ENCODE measurements around the gene SCN2B.

SCN2B gene

GRCh38 chr11:118202599-118203422 is 26.4 kb upstream of the SCN2B start:
- Histone ChIP-seq H3K27ac (replicated peaks) (no peak overlapping the region), H3K27me3 (ENCODE audit: insufficient read depth, poor library complexity, severe bottlenecking) (no peaks in the 10 kb centered on the region), H3K4me3 (replicated peaks; ENCODE audit: insufficient read depth, low read length) (no peak overlapping the region)
- DNase-seq (ENCODE audit: low read depth in 1 of 2, low spot score in 1 of 2), result no peak
- TF ChIP-seq, protein P1, sequence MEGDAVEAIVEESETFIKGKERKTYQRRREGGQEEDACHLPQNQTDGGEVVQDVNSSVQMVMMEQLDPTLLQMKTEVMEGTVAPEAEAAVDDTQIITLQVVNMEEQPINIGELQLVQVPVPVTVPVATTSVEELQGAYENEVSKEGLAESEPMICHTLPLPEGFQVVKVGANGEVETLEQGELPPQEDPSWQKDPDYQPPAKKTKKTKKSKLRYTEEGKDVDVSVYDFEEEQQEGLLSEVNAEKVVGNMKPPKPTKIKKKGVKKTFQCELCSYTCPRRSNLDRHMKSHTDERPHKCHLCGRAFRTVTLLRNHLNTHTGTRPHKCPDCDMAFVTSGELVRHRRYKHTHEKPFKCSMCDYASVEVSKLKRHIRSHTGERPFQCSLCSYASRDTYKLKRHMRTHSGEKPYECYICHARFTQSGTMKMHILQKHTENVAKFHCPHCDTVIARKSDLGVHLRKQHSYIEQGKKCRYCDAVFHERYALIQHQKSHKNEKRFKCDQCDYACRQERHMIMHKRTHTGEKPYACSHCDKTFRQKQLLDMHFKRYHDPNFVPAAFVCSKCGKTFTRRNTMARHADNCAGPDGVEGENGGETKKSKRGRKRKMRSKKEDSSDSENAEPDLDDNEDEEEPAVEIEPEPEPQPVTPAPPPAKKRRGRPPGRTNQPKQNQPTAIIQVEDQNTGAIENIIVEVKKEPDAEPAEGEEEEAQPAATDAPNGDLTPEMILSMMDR (IDR thresholded peaks at IDR 0.05; ENCODE audit: insufficient read depth, low read length), result no peak
- TF ChIP-seq GABPA (IDR thresholded peaks at IDR 0.05; ENCODE audit: low read depth) (no peak), REST (IDR thresholded peaks at IDR 0.05; ENCODE audit: insufficient replicate concordance, low read depth) (no peak), POLR2AphosphoS5 (IDR thresholded peaks at IDR 0.05; ENCODE audit: low read depth) (no peak), SPI1 (IDR thresholded peaks at IDR 0.05; ENCODE audit: borderline replicate concordance, low read depth) (no peak)

DNA sequence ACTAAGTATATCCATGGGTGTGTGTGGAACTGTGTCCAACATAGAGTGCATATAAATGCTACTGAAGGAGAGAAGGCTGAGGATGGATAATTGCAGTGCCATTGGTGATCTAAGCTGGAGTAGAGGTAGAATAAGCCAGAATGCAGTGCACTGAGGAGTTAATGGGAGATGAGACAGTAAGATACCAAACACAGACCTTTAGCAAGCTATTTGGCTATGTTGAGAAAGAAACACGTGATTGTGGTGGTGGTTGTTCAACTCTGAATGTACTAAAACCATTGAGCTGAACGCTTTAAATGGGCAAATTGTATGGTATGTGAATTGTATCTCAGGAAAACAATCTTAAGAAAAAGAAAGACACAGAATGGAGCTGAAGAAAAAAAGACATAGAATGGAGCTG is 25.5 kb upstream of the SCN2B start:
- TF ChIP-seq POLR2AphosphoS5 (IDR thresholded peaks at IDR 0.05; ENCODE audit: low read depth), result no peak
- no peak for TF ChIP-seq GABPA (IDR thresholded peaks at IDR 0.05; ENCODE audit: low read depth)
- TF ChIP-seq, protein P1 (IDR thresholded peaks at IDR 0.05; ENCODE audit: insufficient read depth, low read length), result no peak
- no peak for TF ChIP-seq SPI1 (IDR thresholded peaks at IDR 0.05; ENCODE audit: borderline replicate concordance, low read depth)
- no peak for TF ChIP-seq REST (IDR thresholded peaks at IDR 0.05; ENCODE audit: insufficient replicate concordance, low read depth)
- DNase-seq (ENCODE audit: low read depth in 1 of 2, low spot score in 1 of 2), result no peak
- no peak overlapping the region for H3K4me3 ChIP-seq (replicated peaks; ENCODE audit: insufficient read depth, low read length)
- H3K27ac ChIP-seq (replicated peaks), result no peak overlapping the region
- no peaks in the 10 kb centered on the region for H3K27me3 ChIP-seq (ENCODE audit: insufficient read depth, poor library complexity, severe bottlenecking)

DNA sequence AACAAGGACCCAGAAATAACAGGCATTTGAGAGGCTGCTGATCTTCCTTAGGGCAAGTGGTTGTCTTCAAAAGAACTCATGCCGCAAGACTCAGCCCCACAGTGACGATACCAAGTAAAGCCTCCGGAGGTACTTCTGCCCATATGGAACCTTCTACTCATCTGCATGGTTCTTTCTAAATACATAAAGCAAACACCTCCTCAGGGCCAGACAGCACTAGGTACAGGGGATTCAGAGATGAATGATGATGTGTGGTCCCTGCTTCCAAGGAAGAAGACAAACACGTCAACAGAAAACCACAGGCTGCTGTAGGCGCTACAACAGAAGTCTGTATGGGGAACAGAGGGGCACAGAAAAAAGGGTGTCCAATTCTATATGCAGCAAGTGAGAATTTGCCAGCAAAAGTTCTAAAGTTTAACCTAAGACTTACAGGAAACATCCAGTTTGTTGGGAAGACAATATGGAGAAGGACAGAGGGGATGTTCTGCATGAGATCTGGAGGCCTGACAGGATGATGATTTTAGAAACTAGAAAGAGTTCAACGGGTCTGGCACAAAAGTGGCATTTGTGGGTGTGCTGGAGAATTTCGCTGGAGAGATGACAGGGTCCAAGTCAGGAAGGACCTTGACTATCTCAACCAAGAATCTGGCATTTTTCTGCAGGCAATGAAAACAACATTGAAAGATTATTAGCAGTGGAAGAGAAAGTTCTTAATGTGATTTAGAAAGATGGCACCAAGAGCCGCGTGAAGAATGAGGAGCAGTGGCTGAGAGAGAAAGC is 24.7 kb upstream of the SCN2B start:
- no peak overlapping the region for H3K27ac ChIP-seq (replicated peaks)
- H3K4me3 ChIP-seq (replicated peaks; ENCODE audit: insufficient read depth, low read length), result no peak overlapping the region
- TF ChIP-seq, protein P1 (IDR thresholded peaks at IDR 0.05; ENCODE audit: insufficient read depth, low read length), result no peak
- TF ChIP-seq POLR2AphosphoS5 (IDR thresholded peaks at IDR 0.05; ENCODE audit: low read depth) (no peak), REST (IDR thresholded peaks at IDR 0.05; ENCODE audit: insufficient replicate concordance, low read depth) (no peak), GABPA (IDR thresholded peaks at IDR 0.05; ENCODE audit: low read depth) (no peak), SPI1 (IDR thresholded peaks at IDR 0.05; ENCODE audit: borderline replicate concordance, low read depth) (no peak)
- H3K27me3 ChIP-seq (ENCODE audit: insufficient read depth, poor library complexity, severe bottlenecking), result no peaks in the 10 kb centered on the region
- DNase-seq (ENCODE audit: low read depth in 1 of 2, low spot score in 1 of 2), result no peak
